Measurements from ENCODE around the gene MINPP1. TPM values are rescaled to one million over a fixed set of nuclear protein-coding genes. Genes with fewer than 3 reads are reported as not detected.

MINPP1 gene
- total RNA-seq, 1 experiment from 2014 or later: 12.3 TPM

- ChIA-PET CTCF (interaction anchor here (0.6 to 1.7 kb wide), 10 partner anchors 9 to 1539 kb away, joined by 3 to 9 read pairs (median 3); partner anchors contain the start of gene ADIRF), POLR2A (interaction anchor here (0.5 to 1.5 kb wide), 13 partner anchors 9 to 1888 kb away, joined by 3 to 5 read pairs (median 4); partner anchors contain the start of gene IFIT1)
- H3K4me1 Mint-ChIP-seq (ENCODE audit: insufficient read depth, unreplicated experiment): peaks cover 19% of the 10 kb centered on the region
Observed at GRCh38 chr10:87504307-87504639, 420 bp upstream of the MINPP1 start.

DNA sequence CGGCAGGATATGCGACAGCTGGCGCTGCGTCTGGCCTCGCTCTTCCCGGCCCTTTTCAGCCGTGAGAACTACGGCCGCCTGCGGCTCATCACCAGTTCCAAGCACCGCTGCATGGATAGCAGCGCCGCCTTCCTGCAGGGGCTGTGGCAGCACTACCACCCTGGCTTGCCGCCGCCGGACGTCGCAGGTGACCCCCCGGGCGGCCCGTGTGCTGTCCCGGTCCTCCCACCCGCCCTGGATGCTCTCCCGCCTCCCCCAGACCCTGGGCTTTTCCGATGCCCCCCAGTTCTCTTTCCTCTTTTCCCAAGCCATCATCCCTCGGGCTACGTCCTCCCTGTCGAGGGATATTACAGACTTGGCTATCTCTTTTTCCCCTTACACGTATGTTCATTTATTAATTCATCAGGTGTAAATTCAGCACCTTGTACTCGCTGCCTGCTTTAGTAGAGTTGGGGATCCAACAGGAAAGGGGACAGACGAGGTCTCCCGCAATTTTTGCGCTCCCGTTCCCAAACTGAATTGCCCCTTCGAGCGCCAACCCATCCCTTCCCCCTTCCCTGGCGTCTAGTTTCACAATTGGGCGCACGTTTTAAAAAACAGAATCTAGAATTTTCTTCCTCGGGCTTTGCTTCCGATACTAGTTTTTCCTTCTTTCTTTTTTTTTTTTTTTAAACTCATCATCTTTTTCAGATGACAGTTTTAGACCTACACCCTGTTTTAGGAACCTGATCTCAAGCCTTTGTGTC is 846 bp downstream of the MINPP1 start:
- intact Hi-C loops (cut with micrococcal nuclease): no loop called here
- Mint-ChIP-seq H3K36me3 (ENCODE audit: insufficient read depth, unreplicated experiment) (peaks cover 10% of the 10 kb centered on the region), H3K4me3 (ENCODE audit: unreplicated experiment) (peak overlapping the region; percentile 89), H3K27ac (ENCODE audit: low read depth, unreplicated experiment) (peak overlapping the region; percentile 41), H3K9me3 (ENCODE audit: unreplicated experiment) (no peaks in the 10 kb centered on the region), H3K27me3 (ENCODE audit: insufficient read depth, unreplicated experiment) (no peaks in the 10 kb centered on the region), H3K4me1 (ENCODE audit: insufficient read depth, unreplicated experiment) (peaks cover 19% of the 10 kb centered on the region)
- TF ChIP-seq CTCF (IDR thresholded peaks at IDR 0.05; ENCODE audit: unreplicated experiment): peak; percentile 62
- POLR2A ChIA-PET: interaction anchor here (0.6 to 1.5 kb wide), 7 partner anchors 8 to 748 kb away, joined by 3 to 5 read pairs (median 4); no protein-coding TSS in a partner anchor
- CTCF ChIA-PET: interaction anchor here (0.6 to 1.7 kb wide), 4 partner anchors 8 to 246 kb away, joined by 3 to 9 read pairs (median 4); no protein-coding TSS in a partner anchor
- peak; percentile 62 for DNase-seq (ENCODE audit: unreplicated experiment)
- no TSS peak for BruUV-seq (replicated peaks)

More at GRCh38 chr10:87504307-87504639, 420 bp upstream of the MINPP1 start:
- Mint-ChIP-seq H3K27ac (ENCODE audit: low read depth, unreplicated experiment) (no peak overlapping the region), H3K36me3 (ENCODE audit: insufficient read depth, unreplicated experiment) (peaks cover 10% of the 10 kb centered on the region), H3K27me3 (ENCODE audit: insufficient read depth, unreplicated experiment) (no peaks in the 10 kb centered on the region), H3K4me3 (ENCODE audit: unreplicated experiment) (peak overlapping the region; percentile 89), H3K9me3 (ENCODE audit: unreplicated experiment) (no peaks in the 10 kb centered on the region)
- intact Hi-C loops (cut with micrococcal nuclease): no loop called here
- no peak for DNase-seq (ENCODE audit: unreplicated experiment)
- TSS peak; percentile 77 for BruUV-seq (replicated peaks)
- no peak for TF ChIP-seq CTCF (IDR thresholded peaks at IDR 0.05; ENCODE audit: unreplicated experiment)

- Mint-ChIP-seq H3K36me3 (ENCODE audit: insufficient read depth, unreplicated experiment) (peaks cover 24% of the 10 kb centered on the region), H3K4me1 (ENCODE audit: insufficient read depth, unreplicated experiment) (peaks cover 19% of the 10 kb centered on the region), H3K4me3 (ENCODE audit: unreplicated experiment) (no peak overlapping the region), H3K27ac (ENCODE audit: low read depth, unreplicated experiment) (no peak overlapping the region), H3K9me3 (ENCODE audit: unreplicated experiment) (no peaks in the 10 kb centered on the region), H3K27me3 (ENCODE audit: insufficient read depth, unreplicated experiment) (no peaks in the 10 kb centered on the region)
- no peak for DNase-seq (ENCODE audit: unreplicated experiment)
- TSS peak; percentile 22 for BruUV-seq (replicated peaks)
- ChIA-PET CTCF (interaction anchor here (0.6 kb wide), 1 partner anchor 999 kb away, joined by 3 read pairs; no protein-coding TSS in a partner anchor), POLR2A (interaction anchor here (0.6 to 0.9 kb wide), 2 partner anchors 38 to 79 kb away, joined by 3 to 4 read pairs; no protein-coding TSS in a partner anchor)
- TF ChIP-seq CTCF (IDR thresholded peaks at IDR 0.05; ENCODE audit: unreplicated experiment): no peak
- intact Hi-C loops (cut with micrococcal nuclease): no loop called here
Observed at GRCh38 chr10:87506956-87507355, 2.3 kb downstream of the MINPP1 start.

- intact Hi-C loops (cut with micrococcal nuclease): no loop called here
- H3K36me3 Mint-ChIP-seq (ENCODE audit: insufficient read depth, unreplicated experiment): peaks cover 29% of the 10 kb centered on the region
- CTCF ChIA-PET: interaction anchor here (0.7 kb wide), 1 partner anchor 195 kb away, joined by 3 read pairs; no protein-coding TSS in a partner anchor
- TF ChIP-seq CTCF (IDR thresholded peaks at IDR 0.05; ENCODE audit: unreplicated experiment): no peak
- no peak overlapping the region for H3K4me3 Mint-ChIP-seq (ENCODE audit: unreplicated experiment)
- no TSS peak for BruUV-seq (replicated peaks)
- DNase-seq (ENCODE audit: unreplicated experiment): no peak
- POLR2A ChIA-PET: interaction anchor here (0.7 kb wide), 1 partner anchor 36 kb away, joined by 3 read pairs; no protein-coding TSS in a partner anchor
- no peaks in the 10 kb centered on the region for H3K9me3 Mint-ChIP-seq (ENCODE audit: unreplicated experiment)
- no peaks in the 10 kb centered on the region for H3K27me3 Mint-ChIP-seq (ENCODE audit: insufficient read depth, unreplicated experiment)
- H3K4me1 Mint-ChIP-seq (ENCODE audit: insufficient read depth, unreplicated experiment): peaks cover 19% of the 10 kb centered on the region
- no peak overlapping the region for H3K27ac Mint-ChIP-seq (ENCODE audit: low read depth, unreplicated experiment)
Observed at GRCh38 chr10:87507879-87508483, 3.3 kb downstream of the MINPP1 start.
